HG03025 (cell line): Measurements from ENCODE around the gene ASCL4.
"Not testable (repeated sequence)": the region's sequence is repeated elsewhere in the genome, so short reads cannot be mapped to it uniquely, and the experiment has no call there.

ENCODE experiments used
- ATAC-seq: cut with Tn5 transposase; IDR thresholded peaks from one replicate; pipeline ENCODE4 v1.9.1; 2021; ENCODE audit warnings: mild to moderate bottlenecking, moderate library complexity; ENCODE audit not compliant: unreplicated experiment, low FRiP score

The ASCL4 gene

GRCh38 chr12:107774349-107775029, at the start of gene ASCL4:
Gene ASCL4, plus strand, starts transcription at chr12:107774704. Its CDS starts 515 bp downstream, at chr12:107775219.
- no peak for ATAC-seq

- not testable (repeated sequence) for ATAC-seq
These were observed 47.2 kb upstream of the ASCL4 start for GRCh38 chr12:107727327-107727726.

- ATAC-seq = not testable (repeated sequence)
These were observed 46.8 kb upstream of the ASCL4 start for GRCh38 chr12:107727742-107728141.

GRCh38 chr12:107730618-107731341, 43.7 kb upstream of the ASCL4 start:
- ATAC-seq = no peak

- ATAC-seq = no peak
These were observed 43.1 kb upstream of the ASCL4 start for GRCh38 chr12:107731366-107731765.

- ATAC-seq = no peak
These were observed 42.1 kb upstream of the ASCL4 start for GRCh38 chr12:107732365-107732764.

- no peak for ATAC-seq
These were observed 40.4 kb upstream of the ASCL4 start for GRCh38 chr12:107734139-107734538.

GRCh38 chr12:107735763-107736162, 38.7 kb upstream of the ASCL4 start:
- ATAC-seq = no peak

GRCh38 chr12:107736914-107737313, 37.6 kb upstream of the ASCL4 start:
- peak; percentile 91 for ATAC-seq

- ATAC-seq = no peak
These were observed 26.0 kb upstream of the ASCL4 start for GRCh38 chr12:107748472-107748871.

GRCh38 chr12:107749083-107749482, 25.4 kb upstream of the ASCL4 start:
- no peak for ATAC-seq

GRCh38 chr12:107759410-107759809, 15.1 kb upstream of the ASCL4 start:
- ATAC-seq = no peak

- peak; percentile 23 for ATAC-seq
These were observed 14.2 kb upstream of the ASCL4 start for GRCh38 chr12:107760207-107760808.

GRCh38 chr12:107760809-107761501, 13.5 kb upstream of the ASCL4 start, which contains the start of gene PRDM4:
Gene PRDM4, minus strand, starts transcription at chr12:107761137. Its CDS starts 622 bp downstream, at chr12:107760515.
- peak; percentile 90 for ATAC-seq

- no peak for ATAC-seq
These were observed 13.0 kb upstream of the ASCL4 start for GRCh38 chr12:107761502-107761904.

- no peak for ATAC-seq
These were observed 11.6 kb upstream of the ASCL4 start for GRCh38 chr12:107762874-107763273.

- no peak for ATAC-seq
These were observed 9.9 kb upstream of the ASCL4 start for GRCh38 chr12:107764626-107765025.

GRCh38 chr12:107765316-107765715, 9.2 kb upstream of the ASCL4 start:
- no peak for ATAC-seq

- no peak for ATAC-seq
These were observed 7.0 kb upstream of the ASCL4 start for GRCh38 chr12:107767466-107767865.

GRCh38 chr12:107775093-107775721, 703 bp downstream of the ASCL4 start:
- no peak for ATAC-seq
